GM23338 (cell line): ENCODE measurements around the gene SRR. TPM values are rescaled to one million over a fixed set of nuclear protein-coding genes. Genes with fewer than 3 reads are reported as not detected.
A peak's percentile ranks its signal among the peaks of the same experiment; 100 is the strongest.

Experiments
- ATAC-seq: fragments of 200-7000 bp; cut with Tn5 transposase; 3 replicates; pipeline ENCODE4 v1.9.1; 2020
- DNase-seq: peaks from one replicate; pipeline ENCODE4 v3.0.0-alpha.2; 2015; ENCODE audit warnings: low spot score
- H2AFZ ChIP-seq: fragments of 200-600 bp; sonication (generic); 2 replicates; pipeline ENCODE4 v1.8.0; 2016; ENCODE audit warnings: antibody characterized with exemption, mild to moderate bottlenecking, moderate library complexity
- H3F3A ChIP-seq: fragments of 200-600 bp; sonication (generic); replicated peaks from 2 replicates; pipeline ENCODE4 v1.8.0; 2017; ENCODE audit warnings: antibody characterized with exemption, mixed run types, low read depth
- H3K27ac ChIP-seq: fragments of 200-600 bp; sonication (generic); 2 replicates; pipeline ENCODE4 v1.6.1; 2016; ENCODE audit warnings: low read depth
- H3K27me3 ChIP-seq: fragments of 200-600 bp; sonication (generic); 2 replicates; pipeline ENCODE4 v1.8.0; 2016; ENCODE audit warnings: mild to moderate bottlenecking, mixed run types, moderate library complexity; ENCODE audit not compliant: insufficient read depth
- H3K36me3 ChIP-seq: fragments of 200-600 bp; sonication (generic); 2 replicates; pipeline ENCODE4 v1.8.0; 2016; ENCODE audit warnings: mild to moderate bottlenecking; ENCODE audit not compliant: insufficient read depth
- H3K4me1 ChIP-seq: fragments of 200-600 bp; sonication (generic); 2 replicates; pipeline ENCODE4 v1.8.0; 2016; ENCODE audit warnings: mild to moderate bottlenecking, moderate library complexity; ENCODE audit not compliant: insufficient read depth
- H3K4me2 ChIP-seq: fragments of 200-600 bp; sonication (generic); 2 replicates; pipeline ENCODE4 v1.7.1; 2017; ENCODE audit warnings: mixed run types
- H3K4me3 ChIP-seq: fragments of 200-600 bp; sonication (generic); 2 replicates; pipeline ENCODE4 v1.6.1; 2016; ENCODE audit warnings: mixed run types
- H3K79me2 ChIP-seq: fragments of 200-600 bp; sonication (generic); replicated peaks from 2 replicates; pipeline ENCODE4 v1.8.0; 2017; ENCODE audit warnings: mild to moderate bottlenecking; ENCODE audit not compliant: insufficient read depth
- H3K9me2 ChIP-seq: fragments of 200-600 bp; sonication (generic); 2 replicates; pipeline ENCODE4 v1.8.0; 2017; ENCODE audit not compliant: insufficient read depth
- H4K20me1 ChIP-seq: fragments of 200-600 bp; sonication (generic); replicated peaks from 2 replicates; pipeline ENCODE4 v1.8.0; 2017; ENCODE audit warnings: mild to moderate bottlenecking; ENCODE audit not compliant: insufficient read depth
- H3K27ac Mint-ChIP-seq: 2 replicates; pipeline ENCODE4 v1.8.0; 2020; ENCODE audit warnings: inconsistent platforms, mild to moderate bottlenecking, moderate library complexity, mixed read lengths
- H3K27me3 Mint-ChIP-seq: 3 replicates; pipeline ENCODE4 v1.8.0; 2022; ENCODE audit warnings: low read depth, mild to moderate bottlenecking, moderate library complexity, mixed read lengths, inconsistent platforms; ENCODE audit not compliant: insufficient read depth, poor library complexity
- H3K36me3 Mint-ChIP-seq: 3 replicates; pipeline ENCODE4 v1.8.0; 2021; ENCODE audit warnings: low read depth, mild to moderate bottlenecking, inconsistent platforms, moderate library complexity, mixed read lengths
- H3K4me1 Mint-ChIP-seq: 3 replicates; pipeline ENCODE4 v1.8.0; 2020; ENCODE audit warnings: mild to moderate bottlenecking, inconsistent platforms, mixed read lengths
- H3K4me3 Mint-ChIP-seq: 3 replicates; pipeline ENCODE4 v1.8.0; 2021; ENCODE audit warnings: moderate library complexity, mild to moderate bottlenecking, inconsistent platforms, mixed read lengths
- H3K9me3 Mint-ChIP-seq: 3 replicates; pipeline ENCODE4 v1.8.0; 2020; ENCODE audit warnings: moderate library complexity, mild to moderate bottlenecking, inconsistent platforms, mixed read lengths
- CREB1 ChIP-seq: fragments of 250-450 bp; sonication (Bioruptor Pico); IDR thresholded peaks from 2 replicates; pipeline ENCODE4 v1.5.0; 2020; ENCODE audit warnings: low read depth, mild to moderate bottlenecking, moderate library complexity
- EZH2 ChIP-seq: fragments of 200-600 bp; sonication (generic); IDR thresholded peaks from one replicate; pipeline ENCODE4 v1.8.0; 2017; ENCODE audit warnings: antibody characterized with exemption, mild to moderate bottlenecking, low read depth; ENCODE audit not compliant: unreplicated experiment
- POLR2AphosphoS5 ChIP-seq: IDR thresholded peaks from 2 replicates; pipeline ENCODE4 v1.6.1; 2016; ENCODE audit warnings: antibody characterized with exemption, low read depth
- STAT1 ChIP-seq: IDR thresholded peaks from one replicate; pipeline ENCODE4 v1.6.1; 2016; ENCODE audit warnings: antibody characterized with exemption; ENCODE audit not compliant: unreplicated experiment
- ZNF331 ChIP-seq: fragments of 250-450 bp; sonication (Bioruptor Pico); IDR thresholded peaks from 2 replicates; pipeline ENCODE4 v1.5.0; 2020; ENCODE audit warnings: low read depth, mild to moderate bottlenecking, moderate library complexity
- polyA plus RNA-seq: library from polyadenylated mRNA; unstranded; fragments of >200 nt; fragmentation: Nextera tagmentation; extraction: Ambion mirVana; gene quantifications from 2 replicates; pipeline ENCODE4 v1.2.1, GENCODE V29; 2016
- total RNA-seq: library from RNA; depleted of rRNA; stranded (reverse); fragments of >200 nt; shearing (Covaris generic); gene quantifications from 2 replicates; pipeline ENCODE4 v1.2.3, GENCODE V29; 2014
- TF ChIP-seq, protein P1 (sequence below), 2 experiments: fragments of 200-600 bp in 1 of 2; sonication (generic) in 1 of 2; conservative IDR thresholded peaks; 2 replicates each; pipeline versions ENCODE4 v1.5.1 to v1.6.1; 2016 to 2017; ENCODE audit warnings: antibody characterized with exemption in 2 of 2, low read depth in 2 of 2, mild to moderate bottlenecking in 2 of 2, moderate library complexity in 1 of 2
- TF ChIP-seq, protein P2 (sequence below): IDR thresholded peaks from 2 replicates; pipeline ENCODE4 v1.6.1; 2016; ENCODE audit warnings: antibody characterized with exemption
- TF ChIP-seq, protein P3 (sequence below): fragments of 250-450 bp; sonication (Bioruptor Pico); IDR thresholded peaks from 2 replicates; pipeline ENCODE4 v1.5.0; 2020; ENCODE audit warnings: mild to moderate bottlenecking, moderate library complexity

Gene SRR
- total and polyA plus RNA-seq, 2 experiments from 2014 or later, result 2.8 to 5.4 TPM

DNA sequence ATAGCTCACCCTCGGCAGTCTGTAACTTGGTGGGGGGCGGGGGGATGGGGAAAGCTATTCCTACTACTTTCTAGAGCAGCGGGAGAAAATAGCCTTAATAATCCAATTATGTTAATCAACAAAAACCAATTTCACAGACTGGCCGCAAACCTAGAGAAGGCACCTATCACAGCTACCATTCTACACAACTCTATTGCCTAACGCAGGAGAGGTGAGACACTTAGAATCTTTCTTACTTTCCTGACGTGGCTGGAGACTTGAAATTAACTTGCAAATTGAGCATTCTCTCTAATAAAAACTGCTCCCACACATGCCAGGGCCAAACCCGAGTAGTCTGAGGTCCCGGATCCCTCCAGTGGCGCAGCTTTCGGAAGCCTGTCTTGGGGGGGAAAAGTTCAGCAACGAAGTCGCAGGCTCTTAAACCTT, 959 bp upstream of the SRR start:
- ATAC-seq (no peak), DNase-seq (no peak)
- H3K27me3 ChIP-seq, result no peaks in the 10 kb centered on the region
- Mint-ChIP-seq H3K27me3 (peaks cover 2% of the 10 kb centered on the region), H3K36me3 (peaks cover 23% of the 10 kb centered on the region), H3K9me3 (no peaks in the 10 kb centered on the region), H3K27ac (peak overlapping the region; percentile 56; the same call in 1 of the 2 replicates), H3K4me1 (peaks cover 5% of the 10 kb centered on the region), H3K4me3 (peak overlapping the region; percentile 89)
- peak overlapping the region; percentile 98 for H2AFZ ChIP-seq
- peaks cover 24% of the 10 kb centered on the region for H4K20me1 ChIP-seq
- H3K79me2 ChIP-seq, result peaks cover 33% of the 10 kb centered on the region
- H3K36me3 ChIP-seq, result no peaks in the 10 kb centered on the region; the same call in 1 of the 2 replicates
- H3K4me1 ChIP-seq, result peaks cover 10% of the 10 kb centered on the region
- TF ChIP-seq, protein P1, sequence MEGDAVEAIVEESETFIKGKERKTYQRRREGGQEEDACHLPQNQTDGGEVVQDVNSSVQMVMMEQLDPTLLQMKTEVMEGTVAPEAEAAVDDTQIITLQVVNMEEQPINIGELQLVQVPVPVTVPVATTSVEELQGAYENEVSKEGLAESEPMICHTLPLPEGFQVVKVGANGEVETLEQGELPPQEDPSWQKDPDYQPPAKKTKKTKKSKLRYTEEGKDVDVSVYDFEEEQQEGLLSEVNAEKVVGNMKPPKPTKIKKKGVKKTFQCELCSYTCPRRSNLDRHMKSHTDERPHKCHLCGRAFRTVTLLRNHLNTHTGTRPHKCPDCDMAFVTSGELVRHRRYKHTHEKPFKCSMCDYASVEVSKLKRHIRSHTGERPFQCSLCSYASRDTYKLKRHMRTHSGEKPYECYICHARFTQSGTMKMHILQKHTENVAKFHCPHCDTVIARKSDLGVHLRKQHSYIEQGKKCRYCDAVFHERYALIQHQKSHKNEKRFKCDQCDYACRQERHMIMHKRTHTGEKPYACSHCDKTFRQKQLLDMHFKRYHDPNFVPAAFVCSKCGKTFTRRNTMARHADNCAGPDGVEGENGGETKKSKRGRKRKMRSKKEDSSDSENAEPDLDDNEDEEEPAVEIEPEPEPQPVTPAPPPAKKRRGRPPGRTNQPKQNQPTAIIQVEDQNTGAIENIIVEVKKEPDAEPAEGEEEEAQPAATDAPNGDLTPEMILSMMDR (conservative IDR thresholded peaks at IDR 0.05; ENCODE audit: low read depth in 2 of 2), result no peak
- H3K4me2 ChIP-seq, result peak overlapping the region; percentile 97
- peak overlapping the region; percentile 92 for H3K27ac ChIP-seq
- no peaks in the 10 kb centered on the region for H3K9me2 ChIP-seq
- peak overlapping the region; percentile 92 for H3K4me3 ChIP-seq
- H3F3A ChIP-seq, result peaks cover 25% of the 10 kb centered on the region

DNA sequence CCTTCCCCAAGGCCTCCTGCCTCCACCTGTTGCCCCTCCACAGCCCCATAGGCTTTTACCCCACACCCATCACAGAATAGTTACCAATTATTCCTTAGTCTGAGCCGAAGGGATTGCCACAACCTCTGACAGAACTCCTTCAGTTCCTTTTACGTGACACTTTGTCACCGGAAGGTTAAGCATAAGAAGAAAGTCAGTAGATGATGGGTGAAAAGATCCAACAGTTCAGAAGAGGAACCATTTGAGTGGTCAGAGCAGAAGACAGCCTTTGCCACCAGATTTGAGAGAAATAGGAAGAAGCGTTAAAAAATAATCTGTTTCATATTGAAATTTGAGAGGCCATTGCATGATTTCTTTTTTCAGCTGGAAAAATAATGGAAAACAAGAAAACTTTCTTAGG, 1.2 kb downstream of the SRR start:
- H3K4me3 ChIP-seq, result no peak overlapping the region
- H3K27me3 ChIP-seq, result no peaks in the 10 kb centered on the region
- H3F3A ChIP-seq, result peaks cover 30% of the 10 kb centered on the region
- H3K79me2 ChIP-seq, result peaks cover 24% of the 10 kb centered on the region
- Mint-ChIP-seq H3K4me1 (peaks cover 5% of the 10 kb centered on the region), H3K9me3 (no peaks in the 10 kb centered on the region), H3K36me3 (peaks cover 14% of the 10 kb centered on the region), H3K27ac (no peak overlapping the region), H3K27me3 (peaks cover 2% of the 10 kb centered on the region), H3K4me3 (peak overlapping the region; percentile 64)
- no peak overlapping the region for H2AFZ ChIP-seq
- ATAC-seq (no peak), DNase-seq (no peak)
- H3K4me1 ChIP-seq, result peaks cover 10% of the 10 kb centered on the region
- no peak overlapping the region for H3K27ac ChIP-seq
- H3K9me2 ChIP-seq, result no peaks in the 10 kb centered on the region
- no peaks in the 10 kb centered on the region for H3K36me3 ChIP-seq
- peaks cover 24% of the 10 kb centered on the region for H4K20me1 ChIP-seq
- H3K4me2 ChIP-seq, result no peak overlapping the region
- no peak for TF ChIP-seq EZH2
- TF ChIP-seq, protein P1 (conservative IDR thresholded peaks at IDR 0.05; ENCODE audit: low read depth in 2 of 2), result no peak
- no peak for TF ChIP-seq STAT1
- TF ChIP-seq CREB1 (CRISPR knock-in tag), result no peak
- TF ChIP-seq, protein P2, sequence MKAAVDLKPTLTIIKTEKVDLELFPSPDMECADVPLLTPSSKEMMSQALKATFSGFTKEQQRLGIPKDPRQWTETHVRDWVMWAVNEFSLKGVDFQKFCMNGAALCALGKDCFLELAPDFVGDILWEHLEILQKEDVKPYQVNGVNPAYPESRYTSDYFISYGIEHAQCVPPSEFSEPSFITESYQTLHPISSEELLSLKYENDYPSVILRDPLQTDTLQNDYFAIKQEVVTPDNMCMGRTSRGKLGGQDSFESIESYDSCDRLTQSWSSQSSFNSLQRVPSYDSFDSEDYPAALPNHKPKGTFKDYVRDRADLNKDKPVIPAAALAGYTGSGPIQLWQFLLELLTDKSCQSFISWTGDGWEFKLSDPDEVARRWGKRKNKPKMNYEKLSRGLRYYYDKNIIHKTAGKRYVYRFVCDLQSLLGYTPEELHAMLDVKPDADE, result no peak
- TF ChIP-seq POLR2AphosphoS5, result no peak
- TF ChIP-seq ZNF331 (CRISPR knock-in tag), result no peak
- TF ChIP-seq, protein P3, sequence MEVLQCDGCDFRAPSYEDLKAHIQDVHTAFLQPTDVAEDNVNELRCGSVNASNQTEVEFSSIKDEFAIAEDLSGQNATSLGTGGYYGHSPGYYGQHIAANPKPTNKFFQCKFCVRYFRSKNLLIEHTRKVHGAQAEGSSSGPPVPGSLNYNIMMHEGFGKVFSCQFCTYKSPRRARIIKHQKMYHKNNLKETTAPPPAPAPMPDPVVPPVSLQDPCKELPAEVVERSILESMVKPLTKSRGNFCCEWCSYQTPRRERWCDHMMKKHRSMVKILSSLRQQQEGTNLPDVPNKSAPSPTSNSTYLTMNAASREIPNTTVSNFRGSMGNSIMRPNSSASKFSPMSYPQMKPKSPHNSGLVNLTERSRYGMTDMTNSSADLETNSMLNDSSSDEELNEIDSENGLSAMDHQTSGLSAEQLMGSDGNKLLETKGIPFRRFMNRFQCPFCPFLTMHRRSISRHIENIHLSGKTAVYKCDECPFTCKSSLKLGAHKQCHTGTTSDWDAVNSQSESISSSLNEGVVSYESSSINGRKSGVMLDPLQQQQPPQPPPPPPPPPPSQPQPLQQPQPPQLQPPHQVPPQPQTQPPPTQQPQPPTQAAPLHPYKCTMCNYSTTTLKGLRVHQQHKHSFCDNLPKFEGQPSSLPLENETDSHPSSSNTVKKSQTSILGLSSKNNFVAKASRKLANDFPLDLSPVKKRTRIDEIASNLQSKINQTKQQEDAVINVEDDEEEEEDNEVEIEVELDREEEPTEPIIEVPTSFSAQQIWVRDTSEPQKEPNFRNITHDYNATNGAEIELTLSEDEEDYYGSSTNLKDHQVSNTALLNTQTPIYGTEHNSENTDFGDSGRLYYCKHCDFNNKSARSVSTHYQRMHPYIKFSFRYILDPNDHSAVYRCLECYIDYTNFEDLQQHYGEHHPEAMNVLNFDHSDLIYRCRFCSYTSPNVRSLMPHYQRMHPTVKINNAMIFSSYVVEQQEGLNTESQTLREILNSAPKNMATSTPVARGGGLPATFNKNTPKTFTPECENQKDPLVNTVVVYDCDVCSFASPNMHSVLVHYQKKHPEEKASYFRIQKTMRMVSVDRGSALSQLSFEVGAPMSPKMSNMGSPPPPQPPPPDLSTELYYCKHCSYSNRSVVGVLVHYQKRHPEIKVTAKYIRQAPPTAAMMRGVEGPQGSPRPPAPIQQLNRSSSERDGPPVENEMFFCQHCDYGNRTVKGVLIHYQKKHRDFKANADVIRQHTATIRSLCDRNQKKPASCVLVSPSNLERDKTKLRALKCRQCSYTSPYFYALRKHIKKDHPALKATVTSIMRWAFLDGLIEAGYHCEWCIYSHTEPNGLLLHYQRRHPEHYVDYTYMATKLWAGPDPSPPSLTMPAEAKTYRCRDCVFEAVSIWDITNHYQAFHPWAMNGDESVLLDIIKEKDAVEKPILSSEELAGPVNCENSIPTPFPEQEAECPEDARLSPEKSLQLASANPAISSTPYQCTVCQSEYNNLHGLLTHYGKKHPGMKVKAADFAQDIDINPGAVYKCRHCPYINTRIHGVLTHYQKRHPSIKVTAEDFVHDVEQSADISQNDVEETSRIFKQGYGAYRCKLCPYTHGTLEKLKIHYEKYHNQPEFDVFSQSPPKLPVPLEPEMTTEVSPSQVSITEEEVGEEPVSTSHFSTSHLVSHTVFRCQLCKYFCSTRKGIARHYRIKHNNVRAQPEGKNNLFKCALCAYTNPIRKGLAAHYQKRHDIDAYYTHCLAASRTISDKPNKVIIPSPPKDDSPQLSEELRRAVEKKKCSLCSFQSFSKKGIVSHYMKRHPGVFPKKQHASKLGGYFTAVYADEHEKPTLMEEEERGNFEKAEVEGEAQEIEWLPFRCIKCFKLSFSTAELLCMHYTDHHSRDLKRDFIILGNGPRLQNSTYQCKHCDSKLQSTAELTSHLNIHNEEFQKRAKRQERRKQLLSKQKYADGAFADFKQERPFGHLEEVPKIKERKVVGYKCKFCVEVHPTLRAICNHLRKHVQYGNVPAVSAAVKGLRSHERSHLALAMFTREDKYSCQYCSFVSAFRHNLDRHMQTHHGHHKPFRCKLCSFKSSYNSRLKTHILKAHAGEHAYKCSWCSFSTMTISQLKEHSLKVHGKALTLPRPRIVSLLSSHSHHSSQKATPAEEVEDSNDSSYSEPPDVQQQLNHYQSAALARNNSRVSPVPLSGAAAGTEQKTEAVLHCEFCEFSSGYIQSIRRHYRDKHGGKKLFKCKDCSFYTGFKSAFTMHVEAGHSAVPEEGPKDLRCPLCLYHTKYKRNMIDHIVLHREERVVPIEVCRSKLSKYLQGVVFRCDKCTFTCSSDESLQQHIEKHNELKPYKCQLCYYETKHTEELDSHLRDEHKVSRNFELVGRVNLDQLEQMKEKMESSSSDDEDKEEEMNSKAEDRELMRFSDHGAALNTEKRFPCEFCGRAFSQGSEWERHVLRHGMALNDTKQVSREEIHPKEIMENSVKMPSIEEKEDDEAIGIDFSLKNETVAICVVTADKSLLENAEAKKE, result no peak
